Astrocyte (in vitro differentiated cells and primary cell): ENCODE measurements around the gene NME4. TPM values are rescaled to one million over a fixed set of nuclear protein-coding genes. Genes with fewer than 3 reads are reported as not detected.

ENCODE experiments used
- DNase-seq: peaks from one replicate; pipeline ENCODE4 v3.0.0-alpha.2; 2010; ENCODE audit warnings: low read depth
- FAIRE-seq: peaks from 2 replicates; lab custom pipeline; 2011; peaks lifted over from hg19 to GRCh38; lab: Jason Lieb, UNC
- H2AFZ ChIP-seq: 2 replicates; pipeline ENCODE4 v1.6.0; 2012; ENCODE audit warnings: low read depth, low read length, inconsistent platforms
- H3K27ac ChIP-seq: 2 replicates; pipeline ENCODE4 v1.5.1; 2011; ENCODE audit warnings: low read depth, low read length, inconsistent platforms
- H3K27me3 ChIP-seq: 2 replicates; pipeline ENCODE4 v1.6.0; 2011; ENCODE audit warnings: low read length, inconsistent platforms; ENCODE audit not compliant: insufficient read depth
- H3K36me3 ChIP-seq: 2 replicates; pipeline ENCODE4 v1.5.1; 2011; ENCODE audit warnings: low read length, inconsistent platforms; ENCODE audit not compliant: insufficient read depth
- H3K4me1 ChIP-seq: 2 replicates; pipeline ENCODE4 v1.5.1; 2011; ENCODE audit warnings: low read length, inconsistent platforms; ENCODE audit not compliant: insufficient read depth
- H3K4me2 ChIP-seq: 2 replicates; pipeline ENCODE4 v1.6.0; 2012; ENCODE audit warnings: low read length, inconsistent platforms
- H3K4me3 ChIP-seq: 2 replicates; pipeline ENCODE4 v1.5.1; 2011; ENCODE audit warnings: low read depth, mild to moderate bottlenecking, low read length, inconsistent platforms; ENCODE audit not compliant: insufficient read depth
- H3K79me2 ChIP-seq: 2 replicates; pipeline ENCODE4 v1.6.0; 2012; ENCODE audit warnings: mild to moderate bottlenecking, low read length, inconsistent platforms; ENCODE audit not compliant: insufficient read depth
- H3K9ac ChIP-seq: 2 replicates; pipeline ENCODE4 v1.6.0; 2012; ENCODE audit warnings: mild to moderate bottlenecking, low read length, inconsistent platforms
- H3K9me3 ChIP-seq: 2 replicates; pipeline ENCODE4 v1.5.1; 2012; ENCODE audit warnings: low read depth, mild to moderate bottlenecking, low read length, inconsistent platforms; ENCODE audit not compliant: insufficient read depth
- H4K20me1 ChIP-seq: 2 replicates; pipeline ENCODE4 v1.6.0; 2012; ENCODE audit warnings: low read length, inconsistent platforms; ENCODE audit not compliant: insufficient read depth
- H3K27ac Mint-ChIP-seq: one replicate; pipeline ENCODE4 v1.8.0; 2021; ENCODE audit warnings: mild to moderate bottlenecking, mixed read lengths; ENCODE audit not compliant: unreplicated experiment
- H3K27me3 Mint-ChIP-seq: one replicate; pipeline ENCODE4 v1.8.0; 2021; ENCODE audit warnings: low read depth, mixed read lengths; ENCODE audit not compliant: unreplicated experiment
- H3K36me3 Mint-ChIP-seq: one replicate; pipeline ENCODE4 v1.8.0; 2021; ENCODE audit warnings: low read depth, mixed read lengths; ENCODE audit not compliant: unreplicated experiment
- H3K4me1 Mint-ChIP-seq: one replicate; pipeline ENCODE4 v1.8.0; 2021; ENCODE audit warnings: low read depth, mixed read lengths; ENCODE audit not compliant: unreplicated experiment
- H3K4me3 Mint-ChIP-seq: one replicate; pipeline ENCODE4 v1.8.0; 2021; ENCODE audit warnings: mild to moderate bottlenecking, moderate library complexity, mixed read lengths; ENCODE audit not compliant: unreplicated experiment
- H3K9me3 Mint-ChIP-seq: one replicate; pipeline ENCODE4 v1.8.0; 2021; ENCODE audit warnings: mild to moderate bottlenecking, mixed read lengths; ENCODE audit not compliant: unreplicated experiment
- EZH2 ChIP-seq: IDR thresholded peaks from 2 replicates; pipeline ENCODE4 v1.6.1; 2012; ENCODE audit warnings: mild to moderate bottlenecking, low read length, inconsistent platforms; ENCODE audit not compliant: insufficient read depth
- total RNA-seq: library from RNA; stranded (reverse); gene quantifications from 2 replicates; pipeline ENCODE4 v1.2.1, GENCODE V29; 2021
- TF ChIP-seq, protein P1 (sequence below): IDR thresholded peaks from 2 replicates; pipeline ENCODE4 v1.5.1; 2011; ENCODE audit warnings: low read depth, mild to moderate bottlenecking, inconsistent platforms, low read length, moderate library complexity; ENCODE audit not compliant: insufficient read depth

The NME4 gene
- total RNA-seq, 1 donor from 2014 or later, result 268 TPM

DNA sequence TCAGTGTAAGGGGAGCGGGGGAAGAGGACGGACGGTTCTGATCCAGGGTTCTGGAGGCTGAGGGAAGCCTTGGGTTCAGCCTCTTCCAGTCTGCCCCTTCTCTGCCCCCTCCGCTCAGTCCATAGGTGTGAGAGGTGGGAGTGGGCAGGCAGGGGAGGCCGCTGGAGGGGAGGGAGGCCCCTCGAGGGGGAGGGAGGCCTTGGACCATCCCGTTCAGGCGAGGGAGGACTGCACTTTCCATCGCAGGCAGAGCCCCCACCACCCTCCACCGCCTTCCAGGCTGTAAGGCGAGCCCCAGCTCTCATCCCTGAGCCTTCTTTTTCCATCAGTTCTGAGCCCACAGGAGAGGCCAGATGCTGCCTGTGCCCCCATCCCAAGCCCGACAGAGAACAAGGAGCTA lies 40.3 kb upstream of the NME4 start:
- H4K20me1 ChIP-seq, result no peaks in the 10 kb centered on the region

DNA sequence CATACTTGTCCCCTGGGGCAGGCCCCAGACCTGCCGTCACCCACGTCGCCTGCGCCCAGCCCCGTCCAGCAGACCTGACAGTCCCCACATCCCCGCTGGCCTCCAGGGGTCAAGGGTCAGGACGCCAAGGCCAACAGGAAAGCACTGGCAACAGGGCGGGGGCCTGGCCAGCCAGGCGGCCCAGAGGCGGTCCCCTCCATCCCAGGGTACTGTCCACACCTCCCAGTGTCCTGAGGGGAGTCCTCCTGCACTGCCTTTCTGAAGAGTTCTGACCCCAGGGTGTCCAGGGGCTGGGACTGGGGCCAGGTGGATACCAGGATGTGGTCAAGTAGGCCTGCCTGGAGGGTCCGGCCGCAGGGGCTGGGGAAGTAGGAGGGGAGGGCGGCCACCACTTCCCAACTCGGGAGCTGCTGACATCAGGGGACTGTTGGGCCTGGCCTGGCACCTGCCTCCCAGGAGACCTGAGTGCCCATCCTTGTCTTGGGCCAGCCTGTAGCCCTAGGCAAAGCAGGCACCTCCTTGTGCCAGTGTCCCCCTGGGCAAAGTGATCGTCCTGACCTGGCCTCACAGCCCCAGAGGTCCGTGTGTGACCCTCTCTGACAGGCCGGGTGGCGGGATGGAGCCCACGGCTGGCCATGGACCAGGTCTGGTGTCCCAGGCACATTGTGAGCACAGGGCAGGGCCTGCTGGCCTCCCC lies 37.8 kb upstream of the NME4 start:
- Histone ChIP-seq H3K4me2 (no peak overlapping the region), H3K36me3 (no peaks in the 10 kb centered on the region), H4K20me1 (no peaks in the 10 kb centered on the region), H2AFZ (no peak overlapping the region), H3K27ac (no peak overlapping the region), H3K9ac (no peak overlapping the region), H3K27me3 (no peaks in the 10 kb centered on the region), H3K9me3 (no peaks in the 10 kb centered on the region), H3K79me2 (no peaks in the 10 kb centered on the region), H3K4me3 (no peak overlapping the region), H3K4me1 (no peaks in the 10 kb centered on the region)
- H3K9me3 Mint-ChIP-seq, result no peaks in the 10 kb centered on the region
- peaks cover 2% of the 10 kb centered on the region for H3K27me3 Mint-ChIP-seq
- no peaks in the 10 kb centered on the region for H3K36me3 Mint-ChIP-seq
- no peaks in the 10 kb centered on the region for H3K4me1 Mint-ChIP-seq
- FAIRE-seq (no peak), DNase-seq (no peak)
- no peak overlapping the region for H3K27ac Mint-ChIP-seq
- no peak overlapping the region for H3K4me3 Mint-ChIP-seq
- no peak for TF ChIP-seq EZH2
- TF ChIP-seq, protein P1, sequence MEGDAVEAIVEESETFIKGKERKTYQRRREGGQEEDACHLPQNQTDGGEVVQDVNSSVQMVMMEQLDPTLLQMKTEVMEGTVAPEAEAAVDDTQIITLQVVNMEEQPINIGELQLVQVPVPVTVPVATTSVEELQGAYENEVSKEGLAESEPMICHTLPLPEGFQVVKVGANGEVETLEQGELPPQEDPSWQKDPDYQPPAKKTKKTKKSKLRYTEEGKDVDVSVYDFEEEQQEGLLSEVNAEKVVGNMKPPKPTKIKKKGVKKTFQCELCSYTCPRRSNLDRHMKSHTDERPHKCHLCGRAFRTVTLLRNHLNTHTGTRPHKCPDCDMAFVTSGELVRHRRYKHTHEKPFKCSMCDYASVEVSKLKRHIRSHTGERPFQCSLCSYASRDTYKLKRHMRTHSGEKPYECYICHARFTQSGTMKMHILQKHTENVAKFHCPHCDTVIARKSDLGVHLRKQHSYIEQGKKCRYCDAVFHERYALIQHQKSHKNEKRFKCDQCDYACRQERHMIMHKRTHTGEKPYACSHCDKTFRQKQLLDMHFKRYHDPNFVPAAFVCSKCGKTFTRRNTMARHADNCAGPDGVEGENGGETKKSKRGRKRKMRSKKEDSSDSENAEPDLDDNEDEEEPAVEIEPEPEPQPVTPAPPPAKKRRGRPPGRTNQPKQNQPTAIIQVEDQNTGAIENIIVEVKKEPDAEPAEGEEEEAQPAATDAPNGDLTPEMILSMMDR, result no peak

More for the DNA sequence above, 40.3 kb upstream of the NME4 start:
- no peak overlapping the region for H3K27ac Mint-ChIP-seq
- Histone ChIP-seq H3K79me2 (peaks cover 1% of the 10 kb centered on the region), H3K4me2 (no peak overlapping the region), H3K36me3 (no peaks in the 10 kb centered on the region), H3K27ac (no peak overlapping the region), H3K9me3 (no peaks in the 10 kb centered on the region), H2AFZ (no peak overlapping the region), H3K4me1 (no peaks in the 10 kb centered on the region), H3K27me3 (no peaks in the 10 kb centered on the region), H3K9ac (no peak overlapping the region), H3K4me3 (no peak overlapping the region)
- no peaks in the 10 kb centered on the region for H3K9me3 Mint-ChIP-seq
- H3K36me3 Mint-ChIP-seq, result no peaks in the 10 kb centered on the region
- H3K4me3 Mint-ChIP-seq, result no peak overlapping the region
- H3K27me3 Mint-ChIP-seq, result no peaks in the 10 kb centered on the region
- FAIRE-seq, result no peak
- H3K4me1 Mint-ChIP-seq, result no peaks in the 10 kb centered on the region
- no peak for DNase-seq
- TF ChIP-seq EZH2, result no peak
- TF ChIP-seq, protein P1, result no peak
